Gastrocnemius medialis (tissue), 4 donors: ENCODE results near the gene TSC22D3.

Experiments used
- POLR2A ChIP-seq, 2 donors: fragments of 450-650 bp; IDR thresholded peaks; one replicate each; pipeline ENCODE4 v1.6.1; 2017; ENCODE audit warnings: antibody characterized with exemption in 2 of 2, mild to moderate bottlenecking in 2 of 2, moderate library complexity in 2 of 2
- TF ChIP-seq, protein P1 (sequence below), 5 experiments: fragments of 450-650 bp in 3 of 5; fragments of 200-600 bp in 2 of 5; sonication (generic) in 2 of 5; IDR thresholded peaks in 4 of 5; conservative IDR thresholded peaks in 1 of 5; 1 replicate in 4 of 5; 2 replicates in 1 of 5; pipeline ENCODE4 v1.5.1; 2016 to 2019; ENCODE audit warnings: antibody characterized with exemption in 5 of 5, mild to moderate bottlenecking in 3 of 5, moderate library complexity in 3 of 5

- TF ChIP-seq, protein P1, sequence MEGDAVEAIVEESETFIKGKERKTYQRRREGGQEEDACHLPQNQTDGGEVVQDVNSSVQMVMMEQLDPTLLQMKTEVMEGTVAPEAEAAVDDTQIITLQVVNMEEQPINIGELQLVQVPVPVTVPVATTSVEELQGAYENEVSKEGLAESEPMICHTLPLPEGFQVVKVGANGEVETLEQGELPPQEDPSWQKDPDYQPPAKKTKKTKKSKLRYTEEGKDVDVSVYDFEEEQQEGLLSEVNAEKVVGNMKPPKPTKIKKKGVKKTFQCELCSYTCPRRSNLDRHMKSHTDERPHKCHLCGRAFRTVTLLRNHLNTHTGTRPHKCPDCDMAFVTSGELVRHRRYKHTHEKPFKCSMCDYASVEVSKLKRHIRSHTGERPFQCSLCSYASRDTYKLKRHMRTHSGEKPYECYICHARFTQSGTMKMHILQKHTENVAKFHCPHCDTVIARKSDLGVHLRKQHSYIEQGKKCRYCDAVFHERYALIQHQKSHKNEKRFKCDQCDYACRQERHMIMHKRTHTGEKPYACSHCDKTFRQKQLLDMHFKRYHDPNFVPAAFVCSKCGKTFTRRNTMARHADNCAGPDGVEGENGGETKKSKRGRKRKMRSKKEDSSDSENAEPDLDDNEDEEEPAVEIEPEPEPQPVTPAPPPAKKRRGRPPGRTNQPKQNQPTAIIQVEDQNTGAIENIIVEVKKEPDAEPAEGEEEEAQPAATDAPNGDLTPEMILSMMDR (IDR thresholded peaks at IDR 0.05 in 4 of 5, conservative IDR thresholded peaks at IDR 0.05 in 1 of 5): no peak
- peak; percentile 36 to 42 for TF ChIP-seq POLR2A (IDR thresholded peaks at IDR 0.05)
Measured at GRCh38 chrX:107747596-107748161, 27.9 kb downstream of the TSC22D3 start.
